NCI-H1105 treated with DMSO at 0.1 percent for 48 hours (cell line): ENCODE data around the gene USP19.

Experiments used
- DNase-seq: peaks from one replicate; lab custom pipeline; 2025; lab: John Stamatoyannopoulos, UW

Gene USP19

DNA sequence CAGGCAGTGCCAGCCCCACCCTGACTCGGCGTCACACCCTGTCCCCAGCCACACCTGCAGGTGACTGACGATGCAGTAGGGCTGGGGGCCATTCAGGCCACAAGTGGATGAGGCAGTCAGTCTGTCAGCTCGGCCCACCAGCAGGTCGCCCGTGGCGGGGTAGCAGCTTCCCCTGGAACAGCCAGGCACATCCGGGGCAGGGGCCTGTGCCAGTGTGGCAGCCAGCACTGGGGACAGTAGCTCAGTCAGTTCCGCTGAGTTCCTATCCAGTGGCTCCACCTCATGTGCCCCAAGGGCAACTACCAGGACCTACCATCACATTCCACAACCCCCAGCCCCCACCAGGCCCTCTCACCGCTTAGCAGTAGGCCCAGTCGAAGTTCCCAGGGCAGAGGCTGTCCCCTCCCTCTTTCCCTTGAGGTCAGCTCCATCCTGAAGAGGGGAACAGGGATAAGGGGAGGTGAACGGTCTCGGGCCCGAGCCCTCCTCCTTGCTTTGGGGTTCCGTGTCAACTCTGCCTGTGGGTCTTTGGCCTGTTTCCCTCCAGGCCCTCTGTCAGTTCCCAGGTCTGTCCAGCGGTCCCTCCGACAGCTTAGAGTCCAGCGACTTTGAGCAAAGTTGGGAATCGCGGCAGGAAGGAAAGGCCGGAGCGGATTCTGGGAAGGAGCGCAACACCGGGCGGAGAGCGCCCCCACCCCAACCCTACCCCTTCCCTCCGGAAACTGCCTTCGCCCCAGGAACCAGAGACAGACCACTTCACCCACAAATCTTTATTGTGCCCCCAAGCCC is 12.0 kb upstream of the USP19 start, which contains the start of gene LAMB2:
Gene LAMB2, minus strand, starts transcription at position 614 of the 789 bp plus-strand sequence. Its CDS starts 183 bp downstream, at position 431.
- peak; percentile 8 for DNase-seq

- DNase-seq, result no peak
Observed at GRCh38 chr3:49132073-49132436, 11.4 kb upstream of the USP19 start.

- no peak for DNase-seq
Observed at GRCh38 chr3:49131576-49131975, 11.0 kb upstream of the USP19 start.

- DNase-seq, result no peak
Observed at GRCh38 chr3:49131040-49131439, 10.4 kb upstream of the USP19 start.

DNA sequence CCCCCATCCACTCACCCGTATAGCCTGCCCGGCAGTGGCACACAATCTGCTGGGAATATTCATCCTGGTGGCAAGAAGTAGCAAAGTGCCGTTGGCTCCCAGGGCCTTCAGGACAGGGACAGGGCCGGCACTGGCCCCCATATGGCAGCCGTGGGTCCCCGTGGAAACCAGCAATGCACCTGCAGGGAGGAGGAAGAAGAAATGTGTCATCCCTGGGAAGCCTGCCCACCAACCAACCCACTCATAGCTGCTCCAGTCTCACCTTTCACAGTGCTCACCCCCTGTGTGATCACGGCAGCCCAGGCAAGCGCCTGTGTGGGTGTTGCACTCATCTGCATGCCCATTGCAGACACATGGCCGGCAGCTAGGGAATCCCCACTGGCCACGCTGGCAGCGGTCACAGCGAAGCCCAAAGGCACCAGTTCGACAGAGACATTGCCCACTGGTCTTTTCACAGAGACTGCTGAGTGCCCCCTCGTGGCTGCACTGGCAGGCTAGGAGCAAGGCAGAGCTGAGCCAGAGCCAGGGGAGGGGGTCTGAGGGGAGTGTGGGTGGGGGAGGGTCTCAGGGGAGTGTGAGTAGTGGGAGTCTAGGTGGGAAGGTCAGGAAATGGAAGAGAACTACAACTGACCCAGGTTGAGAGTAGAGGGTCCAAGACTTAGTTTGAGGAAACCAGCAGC is 4.5 kb upstream of the USP19 start:
- DNase-seq, result no peak

- DNase-seq, result no peak
Observed at GRCh38 chr3:49124203-49124602, 3.6 kb upstream of the USP19 start.

DNA sequence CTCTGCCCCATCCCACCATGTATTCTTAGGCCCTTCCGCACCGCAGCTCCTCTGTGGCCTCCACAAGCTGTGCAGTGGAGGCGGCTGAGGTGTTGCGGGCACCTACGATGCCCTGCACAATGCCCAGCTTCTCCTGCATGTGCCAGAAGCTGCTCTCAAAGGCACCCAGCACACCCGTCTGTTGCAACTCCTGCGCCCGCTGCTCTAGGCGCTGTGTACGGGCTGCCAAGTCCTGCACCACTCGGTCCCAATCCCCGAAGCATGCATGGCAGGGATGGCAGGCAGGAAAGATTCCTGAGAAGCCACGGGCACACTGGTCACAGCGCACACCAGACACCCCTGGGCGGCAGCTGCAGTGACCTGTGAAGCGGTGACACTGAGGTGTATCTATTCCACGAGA is 3.1 kb upstream of the USP19 start:
- DNase-seq, result no peak

DNA sequence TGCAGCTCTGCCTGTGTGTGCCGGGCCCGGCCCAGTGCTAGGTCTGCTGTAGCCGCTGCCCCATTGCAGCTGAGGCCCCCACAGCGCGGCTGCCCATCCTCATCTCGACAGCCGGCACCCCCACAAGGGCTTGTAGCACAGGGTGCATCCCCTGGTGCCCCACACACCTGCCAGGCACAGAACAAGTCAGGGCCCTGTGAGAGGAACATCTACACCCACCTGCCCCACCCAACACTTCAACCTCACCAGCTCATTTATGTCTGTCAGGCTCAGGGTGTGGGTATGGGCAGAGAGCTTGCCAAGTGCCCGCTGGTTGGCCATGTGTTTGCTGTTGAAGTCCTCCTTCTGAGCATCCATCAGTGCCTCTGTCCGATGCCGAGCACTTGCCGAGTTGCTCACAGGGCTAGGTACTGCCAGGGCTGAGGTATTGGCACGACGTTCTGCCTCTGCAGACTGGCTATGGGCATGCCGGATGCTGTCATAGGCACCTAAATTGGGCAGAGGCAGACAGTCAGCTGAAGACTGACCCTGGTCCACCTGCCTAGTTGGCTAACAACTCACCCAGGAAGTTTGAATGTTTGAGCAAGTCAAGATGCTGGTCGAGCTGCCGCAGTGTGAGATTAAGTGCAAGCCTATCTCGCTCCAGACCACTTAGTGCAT is 2.4 kb upstream of the USP19 start:
- DNase-seq, result no peak

- DNase-seq, result no peak
Observed at GRCh38 chr3:49122451-49122850, 1.8 kb upstream of the USP19 start.

GRCh38 chr3:49122022-49122421 is 1.4 kb upstream of the USP19 start:
- no peak for DNase-seq

GRCh38 chr3:49121132-49121736 is 611 bp upstream of the USP19 start:
- DNase-seq, result no peak

DNA sequence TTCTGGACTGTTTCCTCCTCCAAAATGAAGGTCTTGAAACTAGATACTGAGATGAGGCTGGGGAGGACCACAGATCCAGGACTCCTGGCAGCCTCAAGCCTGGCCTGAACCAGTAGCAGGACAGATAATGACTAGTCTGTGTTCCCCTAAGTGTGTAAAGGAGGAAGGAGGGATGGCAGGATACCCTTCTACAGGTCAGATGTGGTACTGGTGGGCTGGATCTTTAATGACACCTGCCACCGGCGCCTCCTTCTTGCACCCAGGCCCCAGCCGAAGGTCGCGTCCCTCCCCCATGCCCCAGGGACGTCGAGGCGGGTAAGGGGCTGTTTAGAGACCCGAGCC is 556 bp downstream of the USP19 start:
- DNase-seq, result no peak

DNA sequence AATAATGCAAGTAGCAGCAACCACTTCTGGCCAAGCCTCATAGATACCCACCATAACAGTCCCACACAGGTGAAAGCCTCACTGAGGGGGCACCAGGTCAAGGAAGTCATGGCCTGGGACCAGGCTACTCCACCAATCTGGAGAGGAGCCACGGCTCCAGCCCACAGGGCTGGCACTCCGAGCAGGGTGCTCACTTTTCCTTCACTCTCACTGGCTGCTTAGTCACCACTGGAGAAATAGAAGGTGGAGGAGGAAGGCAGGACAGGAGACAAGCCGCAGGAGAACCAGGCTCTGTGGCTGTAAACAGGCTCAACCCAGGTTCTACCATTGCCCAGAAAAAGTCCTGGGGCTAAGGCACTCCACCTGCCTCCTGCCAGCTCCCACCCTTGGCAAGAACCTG is 1.2 kb downstream of the USP19 start:
- no peak for DNase-seq

- no peak for DNase-seq
Observed at GRCh38 chr3:49119036-49119435, 1.6 kb downstream of the USP19 start.

GRCh38 chr3:49112262-49112661 is 8.4 kb downstream of the USP19 start:
- no peak for DNase-seq

GRCh38 chr3:49111347-49111746 is 9.3 kb downstream of the USP19 start:
- no peak for DNase-seq

- no peak for DNase-seq
Observed at GRCh38 chr3:49110780-49111179, 9.8 kb downstream of the USP19 start.

- no peak for DNase-seq
Observed at GRCh38 chr3:49108346-49108745, 12.3 kb downstream of the USP19 start.

- DNase-seq, result peak; percentile 85
Observed at GRCh38 chr3:49104427-49105291, 16.0 kb downstream of the USP19 start, which contains the start of gene QARS1. Gene QARS1 (minus strand): TSS chr3:49104757. CDS start chr3:49104733, 24 bp downstream.

DNA sequence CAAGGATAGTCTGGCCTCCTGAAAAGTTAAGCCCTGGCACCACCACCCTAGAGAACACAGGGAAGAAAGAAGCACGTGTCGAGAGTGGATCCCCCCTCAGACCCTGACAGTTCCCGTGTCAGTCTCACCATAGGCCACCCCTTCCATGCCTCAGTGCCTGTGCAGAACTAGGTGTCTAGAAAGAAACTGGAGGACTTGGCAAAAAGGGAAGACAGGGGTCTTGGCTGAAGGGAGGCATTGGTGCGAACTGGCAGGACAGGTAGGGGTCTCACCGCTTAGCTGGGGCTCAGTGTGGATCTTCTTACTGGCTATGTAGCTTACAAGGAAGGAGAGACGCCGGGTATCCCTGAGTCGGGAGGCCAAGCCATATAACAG is 16.6 kb downstream of the USP19 start:
- DNase-seq, result no peak

- DNase-seq, result no peak
Observed at GRCh38 chr3:49100046-49100615, 20.5 kb downstream of the USP19 start.
